HG03342 (cell line): Measurements from ENCODE around the gene DST.
A peak's percentile ranks its signal among the peaks of the same experiment; 100 is the strongest.

Experiments
- ATAC-seq: cut with Tn5 transposase; IDR thresholded peaks from one replicate; pipeline ENCODE4 v1.9.1; 2021; ENCODE audit warnings: mild to moderate bottlenecking, moderate library complexity; ENCODE audit not compliant: unreplicated experiment

Gene DST

DNA sequence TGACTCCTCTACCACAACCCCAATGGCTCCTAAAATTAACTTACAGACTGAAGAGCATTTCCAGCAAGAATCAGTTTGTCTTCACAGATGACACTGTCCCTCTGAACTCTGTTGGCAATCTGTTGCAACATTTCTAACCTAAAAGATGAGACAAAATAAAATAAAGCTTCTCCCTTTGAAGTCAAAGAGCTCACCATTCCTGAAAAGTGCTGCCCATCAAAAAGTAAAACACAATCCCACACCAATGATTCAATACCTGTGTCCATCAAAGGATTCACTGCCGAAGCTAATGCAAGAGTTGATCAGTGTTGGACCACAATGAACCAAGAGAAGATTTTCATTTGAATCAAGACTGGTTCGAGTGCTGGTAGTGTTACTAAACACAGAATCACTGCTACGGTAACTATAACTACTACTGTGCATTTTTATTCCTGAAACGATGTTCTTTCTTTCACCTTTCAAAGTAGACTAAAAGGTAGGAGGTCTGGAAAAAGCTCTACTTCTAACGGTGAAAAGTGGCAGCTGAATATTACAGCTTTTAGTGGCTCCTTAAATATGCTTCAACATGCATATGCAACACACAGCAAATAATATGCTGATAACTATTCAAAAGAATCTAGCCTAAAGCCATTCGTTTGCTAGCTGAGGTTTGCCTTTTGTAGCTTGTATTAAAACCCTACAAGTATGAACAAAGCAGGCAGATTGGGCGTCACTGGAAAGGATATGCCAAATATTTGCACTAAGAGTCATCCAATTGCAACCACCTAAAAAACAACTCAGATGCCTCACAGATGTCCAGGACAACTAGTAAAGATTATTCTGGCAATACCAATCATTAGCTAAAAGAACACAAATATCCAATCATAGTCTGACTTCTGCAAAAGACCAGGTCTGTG lies at the start of gene DST:
TSS of gene DST (minus strand) at position 524 of the 896 bp plus-strand sequence.
- ATAC-seq, result no peak

DNA sequence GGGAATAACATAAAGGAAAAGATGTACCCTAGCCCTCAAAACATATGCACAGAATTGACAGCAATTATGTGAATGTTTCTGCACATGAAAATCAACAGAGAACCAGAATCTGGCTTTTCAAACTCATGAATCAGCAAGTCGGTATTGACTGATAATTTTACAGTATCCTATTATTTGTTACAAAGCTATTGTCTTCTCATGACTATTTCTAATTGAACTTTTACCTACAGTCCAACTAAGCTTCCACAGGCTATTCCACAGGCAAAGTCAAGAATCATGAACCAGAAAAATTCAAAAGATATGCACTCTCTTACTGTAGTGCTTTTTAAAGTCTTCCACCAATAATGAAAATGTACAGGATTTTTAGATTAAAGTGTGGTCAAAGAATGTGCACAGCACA lies 49.1 kb upstream of the DST start:
- ATAC-seq, result no peak

DNA sequence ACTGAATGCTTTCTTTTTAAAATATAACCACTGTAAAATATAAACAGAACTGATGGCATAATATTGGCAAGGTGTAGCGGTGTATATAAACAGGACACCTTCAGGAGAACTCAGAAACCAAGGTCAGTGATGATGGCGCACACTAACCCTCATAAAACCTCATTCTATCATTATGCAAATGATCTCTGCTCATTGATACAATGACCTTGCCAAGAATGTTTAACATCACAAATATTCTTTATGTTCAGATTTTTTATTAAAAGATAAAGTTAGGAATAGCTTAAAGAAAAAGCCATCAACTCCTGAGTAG lies 48.6 kb upstream of the DST start:
- no peak for ATAC-seq

DNA sequence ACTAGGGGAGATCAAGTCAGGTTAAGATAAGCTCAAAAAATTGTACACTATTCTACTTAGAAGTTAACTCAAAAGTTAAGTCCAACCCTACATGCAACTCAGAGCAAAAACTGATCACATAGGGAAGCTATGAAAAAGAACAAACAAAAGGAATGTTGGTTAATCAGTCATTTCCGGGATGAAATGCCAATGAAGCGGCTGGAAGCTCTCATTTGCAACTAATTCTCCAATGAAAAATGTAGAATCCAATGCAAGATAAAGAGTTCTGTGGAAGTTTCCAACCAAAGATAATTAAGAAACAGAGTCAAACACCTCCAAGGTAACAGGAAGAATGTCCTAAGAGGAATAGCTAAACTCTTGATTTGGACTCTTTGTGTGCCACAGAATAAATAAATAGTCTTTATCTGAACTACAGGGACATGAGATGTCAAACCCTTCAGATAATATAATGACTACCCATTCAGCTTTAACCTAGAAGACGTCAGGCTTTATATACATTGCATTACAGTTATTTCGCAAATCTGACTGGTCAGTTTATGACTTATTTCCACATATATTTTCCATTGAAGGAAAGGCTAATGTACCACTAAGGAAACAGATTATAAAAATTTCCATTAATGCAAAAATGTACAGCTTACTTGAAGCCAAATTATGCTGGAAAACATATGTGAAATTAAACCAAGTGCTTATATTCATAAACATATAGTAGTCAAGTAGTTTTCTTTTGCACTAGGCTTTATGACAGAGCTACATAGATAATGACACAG lies 48.0 kb upstream of the DST start:
- ATAC-seq, result no peak

DNA sequence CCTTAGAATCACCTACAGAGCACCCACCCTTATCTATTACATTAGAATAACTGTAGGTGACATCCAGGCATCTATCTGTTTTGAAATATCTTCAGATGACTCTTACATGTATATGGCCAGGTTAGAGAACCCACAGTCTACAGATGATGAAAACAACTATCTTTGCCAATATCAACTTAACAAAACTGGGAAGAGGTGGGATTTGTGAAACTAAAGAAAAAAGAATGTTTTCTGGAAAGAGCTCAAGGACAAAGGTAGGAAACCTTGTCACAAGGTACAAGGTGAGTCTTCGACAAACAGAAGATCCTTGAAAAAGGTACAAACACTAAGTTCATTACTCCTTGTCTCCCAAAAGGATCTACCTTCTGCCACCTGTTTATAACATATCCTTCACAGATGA lies 47.0 kb upstream of the DST start:
- ATAC-seq, result no peak

DNA sequence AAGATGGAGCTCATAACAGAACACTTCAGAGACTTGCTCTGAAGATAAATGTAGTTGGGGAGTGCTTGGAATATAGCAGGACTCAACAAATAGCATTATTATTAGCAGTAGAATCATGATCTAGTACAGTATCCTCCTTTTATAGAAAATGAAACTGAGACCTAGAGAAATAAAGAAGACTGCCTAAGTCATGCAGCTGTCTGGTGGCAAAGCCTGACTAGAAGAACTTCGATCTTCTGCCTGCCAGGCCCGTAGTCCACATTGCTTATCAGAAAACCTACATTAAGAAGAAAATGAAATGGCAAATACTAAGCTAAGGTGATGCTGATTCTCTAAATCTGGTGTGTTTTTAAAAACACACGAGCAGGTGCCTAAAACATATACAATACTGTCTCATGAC lies 46.4 kb upstream of the DST start:
- ATAC-seq, result peak; percentile 78

DNA sequence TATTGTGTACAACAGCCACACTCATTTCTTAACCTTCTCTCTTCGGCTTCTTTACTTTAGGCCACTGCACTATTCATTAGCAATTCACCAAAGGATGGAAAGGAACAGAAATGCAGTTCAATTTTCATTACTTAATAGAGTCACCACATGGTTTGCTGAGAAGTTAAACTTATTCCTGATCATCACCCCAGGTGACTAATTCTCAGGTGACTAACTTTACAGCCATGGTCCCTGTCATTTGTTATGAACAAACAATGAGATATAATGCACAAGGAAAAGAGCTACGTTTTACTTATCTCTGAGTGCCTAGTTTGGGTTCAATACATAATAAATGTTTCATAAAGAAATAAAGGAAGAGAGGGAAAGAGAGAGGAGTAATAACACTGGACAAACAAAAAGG lies 45.8 kb upstream of the DST start:
- ATAC-seq, result no peak

DNA sequence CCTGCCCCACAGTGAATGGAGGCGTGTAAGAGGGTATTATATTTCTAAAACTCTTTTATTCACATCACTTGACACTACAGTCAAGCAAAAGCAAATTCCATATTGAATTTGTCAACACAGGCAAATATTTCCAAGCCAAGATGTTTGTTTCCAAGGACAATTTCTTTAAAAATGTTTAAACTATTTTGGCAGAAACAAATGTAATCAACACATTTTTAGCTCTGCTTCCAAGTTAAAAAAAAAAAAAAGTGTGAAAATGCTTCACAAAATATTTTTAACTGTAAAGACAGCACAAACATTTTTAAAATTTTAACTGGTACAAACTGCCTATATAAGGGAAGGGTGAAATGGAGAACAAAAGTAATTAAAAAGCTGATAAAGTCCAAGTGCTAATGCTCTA lies 44.9 kb upstream of the DST start:
- no peak for ATAC-seq

DNA sequence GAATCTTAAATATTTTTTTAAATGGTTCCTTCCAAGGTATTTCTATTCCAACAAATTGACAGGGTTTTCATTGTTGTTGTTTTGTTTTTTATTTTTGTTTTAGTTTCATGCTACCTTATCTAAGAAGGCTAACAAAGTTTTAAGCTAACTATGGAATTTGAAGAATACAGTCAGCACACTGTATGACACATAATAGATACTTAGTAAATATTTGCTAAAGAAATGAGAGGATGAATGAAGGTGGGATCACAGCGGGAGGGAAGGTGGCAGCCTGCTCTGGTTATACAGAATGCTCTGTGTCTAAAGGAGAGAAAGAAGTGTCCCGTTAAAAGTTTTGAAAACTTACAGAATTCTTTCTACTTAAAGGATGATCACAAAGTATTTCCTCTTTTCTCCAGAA lies 43.7 kb upstream of the DST start:
- ATAC-seq, result no peak

DNA sequence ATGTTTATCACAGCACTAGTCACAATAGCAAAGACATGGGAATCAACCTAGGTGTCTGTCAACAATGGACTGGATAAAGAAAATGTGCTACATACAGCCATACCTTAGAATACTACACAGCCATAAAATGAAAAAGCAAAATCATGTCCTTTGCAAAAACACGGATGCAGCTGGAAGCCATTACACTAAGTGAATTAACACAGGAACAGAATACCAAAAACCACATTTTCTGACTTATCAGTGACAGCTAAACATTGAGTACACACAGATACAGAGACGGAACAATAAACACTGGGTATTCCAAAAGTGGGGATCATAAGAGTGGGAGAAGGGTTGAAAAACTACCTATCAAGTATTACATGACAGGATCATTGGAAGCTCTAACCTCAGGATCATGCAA lies 43.3 kb upstream of the DST start:
- no peak for ATAC-seq

DNA sequence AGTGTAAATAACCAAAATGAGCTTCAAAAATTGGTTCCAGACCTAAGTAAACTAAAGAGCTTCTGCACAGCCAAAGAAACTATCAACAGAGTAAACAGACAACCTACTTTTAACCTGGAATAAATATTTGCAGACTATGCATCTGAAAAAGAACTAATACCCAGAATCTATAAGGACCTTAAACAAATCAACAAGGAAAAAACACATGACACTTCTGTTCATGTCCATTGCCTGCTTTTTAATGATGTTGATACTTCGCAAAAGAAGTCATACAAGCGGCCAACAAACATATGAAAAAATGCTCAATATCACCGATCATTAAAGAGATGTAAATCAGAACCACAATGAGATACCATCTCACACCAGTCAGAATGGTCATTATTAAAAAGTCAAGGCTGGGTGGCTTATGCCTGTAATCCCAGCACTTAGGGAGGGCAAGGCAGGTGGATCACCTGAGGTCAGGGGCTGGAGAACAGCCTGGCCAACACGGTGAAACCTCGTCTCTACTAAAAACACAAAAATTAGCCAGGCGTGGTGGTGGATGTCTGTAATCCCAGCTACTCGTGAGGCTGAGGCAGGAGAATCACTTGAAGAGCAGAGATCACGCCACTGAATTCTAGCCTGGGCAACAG lies 42.5 kb upstream of the DST start:
- no peak for ATAC-seq

DNA sequence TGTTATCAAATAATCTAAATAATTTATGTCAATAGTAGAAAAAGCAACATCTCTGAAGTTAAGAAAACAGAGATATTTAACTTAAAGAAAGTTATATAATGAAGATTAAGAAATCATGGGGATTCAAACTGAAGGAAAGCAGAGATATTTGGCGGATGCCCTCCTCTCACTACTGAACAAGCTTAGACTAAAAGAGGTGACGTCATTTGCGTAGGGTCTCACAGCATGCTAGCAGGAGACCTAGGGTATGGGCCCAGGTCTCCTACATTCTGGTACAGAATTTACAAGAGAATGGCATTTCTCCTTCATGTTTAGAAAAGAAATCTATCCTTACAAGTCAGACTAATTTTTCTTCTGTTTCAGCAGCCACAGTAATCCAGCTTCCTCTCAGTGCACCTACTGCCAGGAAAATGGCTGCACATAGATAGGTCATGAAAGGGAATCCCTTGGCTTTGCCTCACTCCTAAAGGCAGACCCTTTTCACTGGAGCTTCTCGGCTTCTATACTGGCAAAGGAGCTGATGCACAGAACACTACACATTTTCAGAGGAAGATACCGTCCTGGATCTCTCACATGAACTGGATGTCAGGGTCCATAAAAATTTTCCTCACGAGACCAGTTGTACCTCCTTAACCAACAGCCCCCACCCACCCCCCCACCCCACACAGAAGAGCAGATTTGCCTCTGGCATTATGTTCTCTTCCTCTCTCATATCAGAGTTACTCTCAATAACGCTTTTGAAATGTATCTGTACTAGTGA lies 41.8 kb upstream of the DST start:
- ATAC-seq, result no peak

DNA sequence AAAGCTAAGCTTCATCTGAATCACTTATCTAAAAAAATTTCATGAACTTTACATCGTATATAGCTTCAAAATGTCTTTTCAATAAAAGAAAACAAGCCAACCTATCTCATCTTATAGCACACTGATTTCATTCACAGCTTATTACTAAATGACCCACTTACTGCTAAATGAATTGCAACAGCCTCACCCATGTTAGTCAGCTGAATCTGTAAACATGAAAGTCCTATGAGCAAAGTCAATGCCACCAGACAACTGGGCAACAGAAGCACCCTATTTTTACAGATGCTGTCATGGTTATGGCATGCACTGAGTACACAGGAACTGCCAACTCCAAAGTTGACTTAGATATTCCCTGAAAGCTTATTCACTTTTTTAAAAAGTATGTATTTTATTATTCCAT lies 41.2 kb upstream of the DST start:
- no peak for ATAC-seq

DNA sequence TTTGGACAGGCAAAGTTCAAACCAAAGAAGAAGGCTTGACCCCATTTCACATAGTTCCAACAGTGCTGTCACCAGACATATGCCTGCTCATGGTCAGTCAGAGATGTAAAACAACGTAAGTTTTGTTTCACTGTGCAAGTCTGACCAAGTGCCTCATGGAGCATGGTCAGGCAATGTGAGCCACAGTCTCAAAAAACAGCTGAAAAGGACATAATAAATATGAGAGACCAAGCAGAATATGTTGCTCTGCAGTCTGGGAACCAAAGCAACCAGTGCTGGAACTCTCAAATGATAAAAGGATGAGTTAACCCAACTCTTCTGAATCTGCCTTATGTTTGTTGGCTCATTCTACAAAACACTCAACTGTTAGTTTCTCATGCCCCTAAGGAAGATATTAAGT lies 39.9 kb upstream of the DST start:
- no peak for ATAC-seq

DNA sequence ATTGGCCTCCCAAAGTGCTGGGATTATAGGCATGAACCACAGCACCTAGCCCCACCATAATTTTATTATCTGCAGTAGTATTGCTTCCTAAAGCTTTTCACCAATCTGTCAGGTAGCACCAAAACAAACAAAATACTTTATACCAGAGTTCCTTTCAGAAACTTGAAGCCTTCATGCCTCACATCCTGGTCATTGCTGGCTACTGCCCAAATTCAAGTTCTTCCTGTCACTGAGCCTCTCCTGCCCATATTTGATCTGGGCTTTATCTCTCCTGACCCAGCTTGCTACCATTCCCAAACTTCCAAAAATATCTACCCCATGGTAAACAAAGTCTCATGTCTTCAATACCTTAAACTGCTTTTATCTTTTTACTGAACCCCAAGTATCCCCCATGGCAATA lies 34.9 kb upstream of the DST start:
- ATAC-seq, result no peak

DNA sequence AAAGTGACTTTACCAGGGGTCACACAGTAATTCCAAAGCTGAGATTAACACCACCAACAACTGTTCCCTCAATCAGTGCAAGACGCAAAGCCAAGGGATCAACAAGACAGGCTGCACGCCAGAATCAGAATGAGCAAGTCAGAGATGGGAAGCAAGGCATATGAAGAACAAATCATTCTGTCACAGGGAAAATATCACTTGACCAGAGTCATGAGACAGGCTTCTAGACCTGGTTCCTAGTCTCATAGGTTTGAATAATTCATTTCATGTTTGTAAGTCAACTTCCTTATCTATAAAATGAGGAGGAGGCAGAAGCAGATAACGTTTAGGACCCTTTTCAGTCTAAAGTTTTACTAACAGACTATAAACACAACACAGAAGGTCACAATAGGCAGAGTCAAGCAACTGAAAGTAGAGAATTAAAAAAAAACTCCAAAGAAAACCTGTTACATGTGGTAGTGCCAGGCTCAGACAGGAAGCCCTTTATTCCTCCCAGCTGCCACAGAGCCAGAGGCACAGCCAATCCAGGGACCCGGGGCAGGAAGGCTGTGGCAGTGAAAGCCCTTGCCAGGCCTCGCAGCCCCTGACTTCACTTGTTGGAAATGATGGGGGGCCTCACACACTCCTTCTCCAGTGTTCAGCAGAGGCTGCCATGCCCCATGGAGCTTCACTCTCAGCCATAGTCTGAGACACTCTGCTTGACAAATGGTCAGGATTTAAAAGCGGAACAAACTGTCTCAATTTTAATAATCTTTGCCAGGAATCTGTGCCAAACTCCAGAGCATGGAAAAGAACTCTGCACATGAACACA lies 29.2 kb upstream of the DST start:
- no peak for ATAC-seq

DNA sequence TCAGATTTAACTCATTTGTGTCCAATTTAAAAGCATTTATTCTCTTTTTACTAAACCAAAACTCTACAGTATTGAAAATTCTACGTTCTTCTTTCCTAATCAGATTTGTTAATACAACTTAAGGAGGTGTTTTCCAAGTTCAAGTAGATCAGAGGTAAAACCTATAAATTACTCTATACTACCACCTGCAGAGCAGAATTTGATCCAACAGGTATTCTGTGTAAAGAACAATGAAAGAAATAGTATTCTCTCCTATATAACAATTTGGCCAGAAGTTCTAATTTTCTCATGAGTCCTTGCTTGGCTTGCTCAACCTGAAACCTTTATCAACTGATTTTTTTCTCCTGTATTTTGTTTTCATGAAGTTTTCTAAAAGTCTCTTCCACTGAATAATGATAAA lies 28.5 kb upstream of the DST start:
- no peak for ATAC-seq

DNA sequence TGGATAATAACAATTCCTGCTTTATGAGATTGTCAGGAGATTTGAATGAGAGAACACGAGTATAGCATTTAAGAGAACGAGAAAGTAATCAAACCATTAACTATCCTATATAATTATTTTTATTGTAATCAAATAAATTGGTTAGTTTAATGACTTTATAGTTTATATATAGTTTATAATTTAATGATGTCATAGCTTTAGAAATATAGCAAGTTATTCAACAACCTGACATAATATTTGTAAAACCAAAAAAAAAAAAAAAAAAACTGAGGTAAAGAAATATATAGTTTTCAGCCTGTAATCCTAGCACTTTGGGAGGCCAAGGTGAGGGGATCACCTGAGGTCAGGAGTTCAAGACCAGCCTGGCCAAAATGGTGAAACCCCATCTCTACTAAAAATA lies 26.4 kb upstream of the DST start:
- ATAC-seq, result no peak

DNA sequence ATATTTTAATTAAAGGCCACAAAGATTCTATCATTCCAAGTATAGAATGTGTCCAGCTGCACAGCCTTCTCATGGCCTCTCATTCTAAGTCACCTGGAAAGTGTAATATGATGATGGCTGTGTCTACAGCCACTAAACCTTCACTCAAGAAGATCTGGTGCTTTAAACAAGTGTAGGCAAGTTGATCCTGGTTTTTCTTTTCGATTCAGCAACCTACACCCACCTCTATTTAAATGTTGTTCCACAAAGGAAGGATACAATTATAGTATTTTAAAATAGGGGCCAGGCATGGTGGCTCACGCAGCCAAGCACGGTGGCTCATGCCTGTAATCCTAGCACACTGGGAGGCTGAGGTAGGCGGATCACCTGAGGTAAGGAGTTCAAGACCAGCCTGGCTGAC lies 25.5 kb upstream of the DST start:
- no peak for ATAC-seq

DNA sequence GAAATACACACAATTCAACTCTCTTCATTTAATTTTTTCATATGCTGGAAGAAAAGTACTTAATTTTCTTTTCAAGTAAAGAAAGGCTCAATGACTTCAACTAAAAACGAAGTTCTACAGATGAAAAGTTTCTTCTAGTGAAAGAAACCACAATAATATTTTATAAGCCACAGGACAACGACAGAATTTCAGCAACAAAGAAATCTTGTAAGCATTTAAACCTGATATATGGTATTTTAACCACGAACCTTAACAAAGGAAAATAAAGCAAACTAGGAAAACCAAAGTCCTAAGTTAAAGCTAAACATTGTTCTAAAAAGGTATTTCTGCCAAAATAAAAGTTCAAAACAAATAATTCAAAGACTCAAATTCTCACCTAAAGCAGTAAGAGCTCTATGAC lies 24.6 kb upstream of the DST start:
- ATAC-seq, result no peak

DNA sequence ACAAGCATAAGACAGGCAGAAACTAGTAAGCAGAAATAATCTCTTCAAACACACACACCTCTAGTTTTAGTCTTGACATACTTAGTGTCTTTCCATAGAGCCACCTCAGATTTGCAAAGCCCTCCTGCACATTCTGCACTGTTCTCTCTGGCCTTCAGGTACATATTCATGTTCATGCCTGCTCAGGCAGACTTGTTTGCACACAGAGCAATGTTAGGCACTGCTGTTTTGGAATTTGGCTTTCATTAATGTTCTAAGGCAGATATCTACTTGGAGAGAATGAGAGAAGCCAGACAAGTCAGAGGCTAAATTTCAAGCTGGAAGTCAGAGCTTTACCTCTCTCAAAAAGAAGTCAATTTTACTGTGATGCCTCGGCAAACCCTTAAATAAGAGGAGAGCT lies 21.3 kb upstream of the DST start:
- ATAC-seq, result no peak
